AG09309 (cell line): ENCODE data around the gene CHCHD3.

Source experiments
- DNase-seq: peaks from one replicate; pipeline ENCODE4 v3.0.0-alpha.2; 2010; ENCODE audit warnings: low read depth
- H3K4me3 ChIP-seq: 2 replicates; pipeline ENCODE4 v1.5.1; 2011; ENCODE audit warnings: mild to moderate bottlenecking, low read depth, low read length, moderate library complexity; ENCODE audit not compliant: control insufficient read depth
- TF ChIP-seq, protein P1 (sequence below): IDR thresholded peaks from 2 replicates; pipeline ENCODE4 v1.5.1; 2011; ENCODE audit warnings: mild to moderate bottlenecking, low read depth, low read length, inconsistent platforms; ENCODE audit not compliant: insufficient read depth, control insufficient read depth; ENCODE audit errors: missing control alignments

The CHCHD3 gene

DNA sequence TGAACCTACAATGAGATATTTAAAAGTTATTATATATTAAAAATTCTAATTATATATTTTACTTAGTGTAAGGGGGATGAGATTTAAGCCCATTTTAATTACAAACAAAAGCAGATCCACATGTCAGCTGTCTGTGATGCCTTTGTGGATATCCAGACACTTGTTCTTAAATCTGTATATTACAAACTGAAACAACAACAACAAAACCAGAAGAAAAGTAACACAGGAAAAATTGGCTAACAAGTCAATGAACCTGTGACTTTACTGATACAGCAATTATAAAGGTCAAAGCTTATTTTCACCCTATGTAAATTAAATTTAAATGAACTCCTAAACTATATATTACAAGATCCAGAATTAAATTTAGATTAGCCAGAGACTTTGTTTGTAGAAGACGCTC lies 222.7 kb downstream of the CHCHD3 start:
- H3K4me3 ChIP-seq: no peak overlapping the region
- TF ChIP-seq, protein P1, sequence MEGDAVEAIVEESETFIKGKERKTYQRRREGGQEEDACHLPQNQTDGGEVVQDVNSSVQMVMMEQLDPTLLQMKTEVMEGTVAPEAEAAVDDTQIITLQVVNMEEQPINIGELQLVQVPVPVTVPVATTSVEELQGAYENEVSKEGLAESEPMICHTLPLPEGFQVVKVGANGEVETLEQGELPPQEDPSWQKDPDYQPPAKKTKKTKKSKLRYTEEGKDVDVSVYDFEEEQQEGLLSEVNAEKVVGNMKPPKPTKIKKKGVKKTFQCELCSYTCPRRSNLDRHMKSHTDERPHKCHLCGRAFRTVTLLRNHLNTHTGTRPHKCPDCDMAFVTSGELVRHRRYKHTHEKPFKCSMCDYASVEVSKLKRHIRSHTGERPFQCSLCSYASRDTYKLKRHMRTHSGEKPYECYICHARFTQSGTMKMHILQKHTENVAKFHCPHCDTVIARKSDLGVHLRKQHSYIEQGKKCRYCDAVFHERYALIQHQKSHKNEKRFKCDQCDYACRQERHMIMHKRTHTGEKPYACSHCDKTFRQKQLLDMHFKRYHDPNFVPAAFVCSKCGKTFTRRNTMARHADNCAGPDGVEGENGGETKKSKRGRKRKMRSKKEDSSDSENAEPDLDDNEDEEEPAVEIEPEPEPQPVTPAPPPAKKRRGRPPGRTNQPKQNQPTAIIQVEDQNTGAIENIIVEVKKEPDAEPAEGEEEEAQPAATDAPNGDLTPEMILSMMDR: no peak
- no peak for DNase-seq

DNA sequence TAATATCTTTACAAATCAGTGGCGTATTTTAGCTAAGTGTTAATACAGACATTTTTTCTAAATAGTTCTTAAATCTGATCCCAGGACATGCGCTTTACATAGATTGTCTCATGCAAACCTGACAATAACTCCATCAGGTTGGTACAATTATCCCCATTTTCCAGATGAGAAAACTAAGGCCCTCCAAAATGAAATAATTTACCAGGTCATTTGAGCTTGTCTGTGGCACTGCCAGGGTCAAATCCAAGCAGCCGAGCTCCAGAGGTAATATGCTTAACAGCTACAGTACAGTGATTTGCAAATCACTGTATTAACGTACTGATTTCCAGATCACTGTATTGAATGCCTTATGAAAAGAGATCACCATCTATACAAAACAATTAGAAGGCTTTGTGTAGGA lies 223.1 kb downstream of the CHCHD3 start:
- TF ChIP-seq, protein P1: no peak
- DNase-seq: no peak
- no peak overlapping the region for H3K4me3 ChIP-seq

DNA sequence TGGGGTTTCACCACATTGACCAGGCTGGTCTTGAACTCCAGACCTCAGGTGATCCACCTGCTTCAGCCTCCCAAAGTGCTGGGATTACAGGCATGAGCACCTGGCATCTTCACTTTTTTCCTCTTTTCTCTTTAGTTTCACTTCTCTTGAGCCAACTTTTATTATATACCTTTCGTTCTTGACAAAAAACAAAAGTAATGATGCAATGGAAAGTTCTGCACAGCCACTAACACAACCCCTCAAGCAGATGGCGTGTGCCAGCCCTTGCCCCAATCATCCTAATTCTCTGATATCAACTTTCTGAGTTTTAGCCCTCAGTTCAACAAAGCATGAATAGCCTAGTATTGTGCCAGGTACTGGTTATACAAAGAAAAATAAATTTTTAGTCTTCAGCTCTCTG lies 223.6 kb downstream of the CHCHD3 start:
- TF ChIP-seq, protein P1: no peak
- no peak overlapping the region for H3K4me3 ChIP-seq
- no peak for DNase-seq

DNA sequence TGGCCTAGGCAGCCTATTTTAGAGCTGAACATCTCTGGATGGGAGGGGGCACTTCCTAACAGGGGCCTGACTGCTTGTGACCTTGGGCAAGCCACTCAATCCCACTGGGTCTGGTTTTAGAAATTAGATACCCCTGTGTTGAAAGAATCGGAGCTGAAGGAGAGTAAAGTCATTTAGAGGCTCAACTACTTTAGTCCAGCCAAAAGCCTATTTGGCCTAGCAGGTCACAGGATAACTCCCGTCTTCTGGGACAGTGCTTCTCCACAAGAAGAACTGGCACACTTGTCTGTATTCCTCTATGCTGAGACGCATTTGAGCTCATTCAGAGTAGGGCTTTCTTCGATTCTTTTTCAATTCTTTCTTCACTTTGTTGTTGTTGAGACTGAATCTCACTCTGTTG lies 224.2 kb downstream of the CHCHD3 start:
- DNase-seq: no peak

DNA sequence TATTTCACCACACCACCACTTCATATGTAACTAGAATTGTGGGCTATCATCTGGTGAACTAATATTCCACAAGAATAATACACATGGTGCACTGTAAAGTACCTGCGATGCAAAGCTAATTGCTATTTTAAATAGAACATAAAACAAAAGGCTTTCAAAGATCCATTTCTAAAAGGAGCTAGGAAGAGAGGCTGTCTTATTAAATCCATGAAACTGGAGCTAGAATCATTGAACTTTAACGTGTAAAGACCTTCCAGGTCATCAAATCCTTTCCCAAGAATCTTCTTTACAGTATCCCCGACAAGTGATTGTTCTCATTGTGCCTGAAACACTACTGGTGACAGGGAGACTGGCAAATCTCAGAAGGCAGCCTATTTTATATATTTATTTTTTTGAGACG lies 224.9 kb downstream of the CHCHD3 start:
- DNase-seq: no peak
- H3K4me3 ChIP-seq: no peak overlapping the region
- TF ChIP-seq, protein P1: no peak

More for the DNA sequence above, 224.2 kb downstream of the CHCHD3 start:
- no peak overlapping the region for H3K4me3 ChIP-seq
- TF ChIP-seq, protein P1: no peak

DNA sequence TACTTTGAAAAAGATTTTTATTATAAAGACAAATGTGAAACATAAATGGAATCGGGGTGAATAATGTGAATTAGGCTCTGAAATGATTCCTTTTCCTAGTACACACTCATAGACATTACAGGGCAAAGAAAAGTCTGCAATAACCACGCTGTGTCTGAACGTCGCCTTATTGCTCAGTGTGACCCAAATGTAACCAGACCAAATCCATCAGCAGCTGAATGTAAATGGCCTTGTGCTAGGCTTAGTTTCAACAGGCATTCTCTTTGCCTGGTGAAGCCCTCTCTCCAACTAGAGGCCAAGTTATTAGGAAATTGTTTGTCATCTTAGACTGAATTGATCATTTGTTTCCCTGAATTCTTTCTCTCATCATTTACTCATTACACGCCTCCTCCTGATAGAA lies 225.5 kb downstream of the CHCHD3 start:
- TF ChIP-seq, protein P1: no peak
- no peak for DNase-seq
- no peak overlapping the region for H3K4me3 ChIP-seq

DNA sequence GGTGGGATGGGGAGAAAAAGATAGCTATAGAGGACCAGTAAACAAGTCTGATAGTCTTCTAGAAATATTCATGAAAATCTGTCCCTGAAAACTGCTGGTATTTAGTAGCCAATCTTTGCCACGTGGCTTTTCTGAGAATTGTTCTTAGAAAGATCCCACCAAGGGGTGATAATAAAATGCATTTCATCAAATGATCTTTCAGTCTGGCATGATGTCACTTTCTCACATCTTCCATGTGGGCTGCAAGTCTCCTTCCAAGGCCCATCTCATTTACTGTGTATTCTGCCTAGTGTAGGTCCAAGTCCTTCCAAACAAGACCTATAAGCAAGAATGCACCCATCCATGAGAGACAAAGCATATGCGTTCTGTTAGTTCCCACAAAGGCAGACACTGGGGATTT lies 226.0 kb downstream of the CHCHD3 start:
- no peak for DNase-seq
- TF ChIP-seq, protein P1: no peak
- no peak overlapping the region for H3K4me3 ChIP-seq
